SK-N-DZ (cell line): Measurements from ENCODE around the gene GALT. TPM values are rescaled to one million over a fixed set of nuclear protein-coding genes. Genes with fewer than 3 reads are reported as not detected.

ENCODE experiments used
- DNase-seq: peaks from one replicate; pipeline ENCODE4 v3.0.0-alpha.2; 2015; ENCODE audit warnings: low spot score
- polyA plus RNA-seq, 2 experiments: library from polyadenylated mRNA; depleted of rRNA; stranded (reverse); fragments of >200 nt; gene quantifications; 2 replicates each; pipeline ENCODE4 v1.2.3, GENCODE V29; 2014

Gene GALT
- polyA plus RNA-seq (2014; cell fraction: cytosol; rRNA removed), result 24.7 and 30.4 TPM in 2 replicates
- polyA plus RNA-seq (2014; cell fraction: nucleus; rRNA removed), result 199 and 201 TPM in 2 replicates

- peak; percentile 94 for DNase-seq
Measured at GRCh38 chr9:34646211-34647083, at the start of gene GALT. TSS of gene GALT (plus strand) at chr9:34646675. CDS start at chr9:34646705, 30 bp downstream.

GRCh38 chr9:34599546-34599945 lies 46.9 kb upstream of the GALT start:
- no peak for DNase-seq

GRCh38 chr9:34600908-34601307 lies 45.6 kb upstream of the GALT start:
- DNase-seq, result no peak

DNA sequence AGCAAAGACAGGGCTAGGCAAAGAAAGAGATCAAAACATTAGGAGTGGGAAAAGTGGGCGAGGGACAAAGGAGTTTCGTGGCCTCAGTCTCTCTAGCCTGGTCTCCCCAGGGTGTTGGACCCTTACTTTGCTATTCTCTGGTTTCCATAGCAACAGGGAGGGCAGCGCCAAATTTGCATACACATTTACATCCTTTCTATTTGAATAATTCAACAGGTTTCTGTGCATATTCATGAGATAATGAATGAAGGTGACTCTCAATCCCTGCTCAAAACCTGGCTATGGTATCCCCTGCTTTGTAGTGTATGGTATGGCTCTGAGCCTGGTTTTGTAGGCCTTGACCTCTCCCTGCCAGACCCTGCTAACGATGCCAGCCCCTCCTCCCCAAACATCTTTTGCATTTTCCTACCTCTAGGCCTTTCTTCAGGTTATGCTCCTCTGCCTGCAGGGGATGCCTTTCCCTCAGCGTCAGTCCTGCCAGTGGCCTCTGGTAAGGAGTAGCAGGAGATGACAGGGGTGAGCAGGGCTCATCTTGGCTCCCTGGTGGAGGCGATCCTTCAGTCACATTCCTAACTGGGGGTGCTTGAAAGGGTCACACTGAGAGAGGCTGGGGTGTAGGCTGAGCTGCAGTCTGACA lies 44.4 kb upstream of the GALT start:
- no peak for DNase-seq

DNA sequence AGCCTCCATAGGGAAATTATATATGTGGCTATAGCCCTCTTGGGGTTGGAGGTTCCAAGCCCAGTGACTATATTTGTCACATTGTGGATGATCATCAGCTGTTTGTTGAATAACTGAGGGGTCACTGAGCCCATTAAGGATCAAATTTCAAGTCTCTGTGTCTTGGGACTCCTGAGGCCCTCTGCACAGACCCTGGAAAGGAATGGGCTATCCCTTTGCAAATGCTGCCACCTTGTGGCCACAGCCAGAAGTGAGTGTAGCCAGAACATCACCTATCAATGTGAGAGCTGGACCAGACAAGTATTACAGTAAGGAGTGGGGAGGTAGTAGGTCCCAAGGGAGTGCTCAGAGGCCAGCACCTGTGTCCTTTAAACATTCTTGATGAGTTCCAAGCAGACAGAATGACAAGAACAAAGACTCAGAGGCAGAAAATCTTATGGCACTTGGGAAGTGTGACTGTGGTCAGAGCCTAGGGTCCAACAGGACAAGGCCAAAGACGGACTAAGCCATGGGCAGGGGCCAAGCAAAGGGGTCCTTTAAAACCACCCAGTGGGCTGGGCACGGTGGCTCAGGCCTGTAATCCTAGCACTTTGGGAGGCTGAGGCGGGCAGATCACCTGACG lies 42.8 kb upstream of the GALT start:
- DNase-seq, result peak; percentile 88

GRCh38 chr9:34606190-34606589 lies 40.3 kb upstream of the GALT start:
- no peak for DNase-seq

DNA sequence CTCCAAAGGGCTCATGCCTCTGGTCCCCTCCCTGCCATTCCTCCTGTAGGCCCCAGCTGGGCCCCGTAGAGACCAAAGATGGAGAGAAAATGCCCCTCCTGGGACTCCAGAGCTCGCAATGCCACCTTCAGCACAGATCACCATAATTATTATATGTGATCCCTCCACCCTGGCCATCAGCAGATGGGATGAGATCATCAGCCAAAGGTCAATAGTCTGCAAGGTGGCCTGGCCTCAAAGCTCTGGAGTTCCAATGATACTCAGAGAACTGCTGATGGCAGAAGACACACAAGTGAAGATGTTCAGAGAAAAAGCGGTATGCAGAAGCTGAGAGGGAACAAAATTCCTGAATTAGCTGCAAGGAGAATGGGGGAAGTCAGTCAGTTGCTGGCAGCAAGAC lies 39.6 kb upstream of the GALT start:
- DNase-seq, result no peak

DNA sequence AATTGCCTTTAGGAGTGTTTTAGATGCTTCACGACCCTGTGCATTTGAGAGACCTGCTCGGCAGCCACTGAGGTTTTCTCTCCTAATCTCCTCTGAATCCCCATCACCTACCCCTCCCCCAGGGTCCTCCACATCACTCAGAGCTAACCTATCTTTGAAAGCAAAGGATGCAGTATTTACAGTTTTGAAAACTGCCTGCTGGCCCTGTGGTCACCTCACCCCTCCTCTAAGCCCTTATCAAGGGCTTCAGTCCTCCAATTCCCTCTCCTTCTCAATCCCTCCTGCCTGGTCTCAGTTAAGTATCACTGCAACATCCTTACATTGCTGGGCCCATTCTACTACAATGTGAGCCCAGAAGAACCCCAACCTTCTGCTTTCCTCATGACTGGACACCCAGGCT lies 39.1 kb upstream of the GALT start:
- no peak for DNase-seq

GRCh38 chr9:34610434-34611206 lies 35.9 kb upstream of the GALT start:
- no peak for DNase-seq

- no peak for DNase-seq
Measured at GRCh38 chr9:34611251-34611810, 35.1 kb upstream of the GALT start.

- peak; percentile 83 for DNase-seq
Measured at GRCh38 chr9:34611811-34612787, 34.4 kb upstream of the GALT start, which contains the start of gene RPP25L. TSS of gene RPP25L (minus strand) at chr9:34612097. CDS start at chr9:34611296, 801 bp downstream.

- DNase-seq, result peak; percentile 78
Measured at GRCh38 chr9:34612788-34613390, 33.6 kb upstream of the GALT start.

- peak; percentile 81 for DNase-seq
Measured at GRCh38 chr9:34615132-34615531, 31.3 kb upstream of the GALT start.

DNA sequence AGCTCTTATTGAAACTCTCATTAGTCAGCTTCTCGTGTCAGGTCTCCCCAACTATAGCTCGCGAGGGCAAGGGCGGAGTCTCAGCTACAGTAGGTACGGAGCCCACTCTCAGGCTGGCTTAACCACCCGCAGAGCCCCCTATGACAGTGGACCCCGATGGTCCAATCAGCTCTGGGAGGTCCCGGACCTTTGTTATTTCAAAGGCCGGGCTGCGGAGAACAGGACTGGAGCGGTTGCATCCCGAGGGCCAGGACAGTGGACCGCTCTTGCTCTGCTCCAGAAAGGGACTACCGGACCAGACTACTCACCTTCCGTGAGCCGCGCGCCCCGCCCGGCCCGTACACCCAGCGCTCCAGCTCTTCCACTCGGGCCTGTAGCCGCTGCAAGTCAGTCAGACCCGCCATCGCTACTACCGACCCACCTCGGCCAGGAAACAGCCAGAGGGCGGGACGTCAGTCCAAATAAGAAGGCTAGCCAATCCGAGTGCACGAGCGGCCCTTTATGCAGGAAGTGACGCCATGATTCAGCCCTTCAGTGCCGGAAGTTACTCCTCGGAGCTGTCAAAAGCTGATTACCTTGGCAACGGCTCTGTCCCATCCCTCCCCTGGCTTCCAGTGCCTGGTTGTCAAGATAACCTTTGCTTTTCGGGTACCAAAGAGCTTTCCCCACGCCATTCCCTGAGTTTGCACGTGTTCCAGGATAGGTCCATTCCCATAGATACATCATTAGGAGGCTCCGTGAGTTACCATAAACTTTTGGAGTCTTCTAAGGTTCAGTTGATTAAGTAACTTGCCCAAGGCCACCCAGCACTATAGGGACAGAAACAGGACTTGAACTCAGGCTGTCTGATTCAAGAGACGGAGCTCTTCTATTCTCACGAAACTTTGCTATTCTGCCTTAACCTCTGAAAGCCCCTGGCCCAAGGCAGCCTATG lies 26.1 kb upstream of the GALT start, which contains the start of gene DCTN3:
Gene DCTN3 (minus strand): TSS at position 435 of the 934 bp plus-strand sequence. CDS start 31 bp downstream, at position 404.
- DNase-seq, result peak; percentile 95

GRCh38 chr9:34623374-34624235 lies 22.9 kb upstream of the GALT start:
- DNase-seq, result no peak

DNA sequence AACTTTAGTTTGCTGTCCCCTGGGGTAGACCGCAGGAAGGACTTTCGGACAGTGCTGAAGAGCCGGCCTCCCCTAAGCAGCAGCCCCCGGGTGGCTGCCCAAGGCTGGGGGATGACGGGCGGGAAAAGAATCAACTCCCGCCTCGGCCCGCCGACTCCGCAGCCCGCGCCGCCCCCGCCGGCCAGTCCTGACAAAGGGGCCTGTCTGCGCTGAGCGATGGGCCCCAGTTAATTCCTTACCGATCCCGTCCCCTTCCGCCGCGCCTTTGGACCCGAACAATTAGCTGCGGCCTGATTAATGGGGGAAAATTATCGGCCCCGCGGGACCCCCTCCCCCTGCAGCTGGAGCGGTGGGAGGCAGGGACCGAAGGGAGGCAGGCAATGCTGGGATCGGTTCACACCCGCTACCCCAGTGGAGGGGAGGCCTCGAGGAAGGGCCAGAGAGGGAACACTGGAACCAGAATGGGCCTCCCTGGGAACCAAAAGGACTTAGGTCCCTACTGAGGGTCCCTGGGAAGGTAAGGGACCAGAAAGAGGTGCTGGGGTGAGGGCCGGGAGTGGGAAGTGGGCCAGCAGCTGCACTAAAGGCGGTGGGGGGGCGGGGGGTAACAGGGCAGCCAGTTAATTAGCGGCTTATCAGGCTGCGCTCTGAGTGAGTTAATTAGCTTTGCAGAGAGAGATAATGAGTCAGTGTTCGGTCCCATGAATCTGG lies 21.8 kb upstream of the GALT start:
- DNase-seq, result no peak

DNA sequence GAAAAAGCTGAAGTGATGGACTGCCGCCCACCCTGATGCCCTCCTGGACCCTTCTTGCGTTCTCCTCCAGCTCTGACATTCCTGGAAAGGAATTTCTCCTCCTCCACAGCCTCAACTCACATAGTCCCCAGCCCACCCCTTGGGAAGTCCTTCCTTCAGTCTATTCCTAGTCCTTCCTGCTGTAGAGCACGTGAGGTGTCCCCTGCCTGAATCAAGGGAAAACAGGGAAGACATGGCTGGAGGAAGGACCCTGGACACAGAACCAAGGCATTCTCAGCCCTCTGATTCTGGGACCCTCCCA lies 21.3 kb upstream of the GALT start:
- no peak for DNase-seq
